Heart left ventricle (tissue), 13 donors: ENCODE data around the gene CNIH3.

Experiments used
- CTCF ChIP-seq, 12 donors: fragments of 200-600 bp; sonication (generic) in 4 of 12; IDR thresholded peaks; one replicate each; pipeline versions ENCODE4 v1.5.0 to v1.8.0; 2018 to 2022; ENCODE audit warnings: antibody characterized with exemption in 12 of 12, mild to moderate bottlenecking in 5 of 12
- POLR2A ChIP-seq, 2 donors: fragments of 450-650 bp; IDR thresholded peaks; one replicate each; pipeline ENCODE4 v1.6.1; 2017; ENCODE audit warnings: antibody characterized with exemption in 2 of 2, mild to moderate bottlenecking in 2 of 2, moderate library complexity in 2 of 2
- donor health status: ischemic (EF 13 %, LVEDD 7.1; RV severe dilation, severe dysfunction).
- donor health status: DM: no; HTN: yes; CAD: no.
- donor health status: DM: no; HTN: no; CAD: no.
- donor health status: ischemic (EF 25% LVEDD 6.9; RV normal size, moderate dysfunction).
- donor health status: ischemic (EF 25% LVEDD 5.7; RV mildly dilated, moderate dysfunction).
- donor health status: ischemic (EF 35%, LVEDD 5.7; RV mildly dilated, moderate dysfunction).
- donor health status: nonischemic (EF 11% LVEDD 7.7; RV severe dilation, severe dysfunction).
- donor health status: DM: yes; HTN: yes; CAD: no.
- donor health status: PGD.
- donor health status: ischemic (EF 29% LVEDD 5.4; RV normal size, mild dysfunction).
- donor health status: nonischemic (EF 23%, LVEDD 6.1; RV moderate dilation, normal function).

DNA sequence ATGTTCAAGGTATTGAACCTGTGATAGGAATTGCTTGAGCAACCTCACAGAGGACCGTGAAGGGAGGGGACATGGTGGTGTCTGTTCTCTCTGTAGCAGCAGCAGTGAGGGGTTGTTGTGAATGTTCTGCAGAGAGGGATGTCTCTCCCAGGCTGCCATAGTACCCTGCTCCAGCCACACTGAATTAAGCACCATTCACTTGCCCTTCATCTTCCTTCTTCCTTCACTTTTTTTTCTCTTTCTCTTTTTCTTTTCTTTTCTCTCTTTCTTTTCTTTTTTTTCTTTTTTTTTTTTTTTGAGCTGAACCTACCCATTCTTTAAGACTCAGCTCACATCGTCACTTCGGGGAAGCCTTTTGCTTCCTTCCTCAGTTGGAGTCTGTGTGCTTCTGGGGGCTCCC, 89.5 kb downstream of the CNIH3 start:
- no peak for TF ChIP-seq CTCF (IDR thresholded peaks at IDR 0.05)
- no peak for TF ChIP-seq POLR2A (IDR thresholded peaks at IDR 0.05)
